GM12892 (cell line): ENCODE results near the gene FAXC.

Source experiments
- POLR2A ChIP-seq: IDR thresholded peaks from 2 replicates; pipeline ENCODE4 v1.6.1; 2011; ENCODE audit warnings: low read depth, low read length, control low read depth
- POLR2AphosphoS5 ChIP-seq: IDR thresholded peaks from 2 replicates; pipeline ENCODE4 v1.6.1; 2011; ENCODE audit warnings: low read depth, low read length, control low read depth
- TAF1 ChIP-seq: IDR thresholded peaks from 2 replicates; pipeline ENCODE4 v1.6.1; 2011; ENCODE audit warnings: low read depth, mild to moderate bottlenecking, control low read depth, low read length, borderline replicate concordance

GRCh38 chr6:99270030-99270429, 79.4 kb downstream of the FAXC start:
- no peak for TF ChIP-seq POLR2A
- TF ChIP-seq TAF1: no peak
- no peak for TF ChIP-seq POLR2AphosphoS5
